ENCODE data around the gene METTL1. TPM values are rescaled to one million over a fixed set of nuclear protein-coding genes. Genes with fewer than 3 reads are reported as not detected.

Gene METTL1
- total and polyA plus RNA-seq, 2 donors from 2014 or later: 23.4 to 69.4 TPM

- DNase-seq (peak in 4 of 5 donors; percentile 67 to 79 (median 74)), FAIRE-seq (no peak)
- H3K9ac ChIP-seq (ENCODE audit: low read length in 3 of 3): no peak within 1 kb of the TSS
- no peaks in the 10 kb centered on the region for H3K36me3 ChIP-seq (ENCODE audit: control insufficient read depth in 2 of 3, insufficient read depth in 3 of 3, low read length in 3 of 3)
- peaks cover 37% of the 10 kb centered on the region for H3K27me3 ChIP-seq (ENCODE audit: control insufficient read depth, insufficient read depth, low read length)
- no peaks in the 10 kb centered on the region for H3K9me3 ChIP-seq (ENCODE audit: control insufficient read depth in 2 of 3, insufficient read depth in 1 of 3, low read length in 3 of 3)
- no peak within 1 kb of the TSS for H3K27ac ChIP-seq (ENCODE audit: low read depth in 2 of 2, low read length in 2 of 2)
- no peak for TF ChIP-seq CTCF (IDR thresholded peaks at IDR 0.05; ENCODE audit: borderline replicate concordance, extremely low read depth, insufficient read depth)
- peaks cover 0 to 7% (median 4%) of the 10 kb centered on the region in 3 donors for H3K4me1 ChIP-seq (ENCODE audit: control insufficient read depth in 2 of 3, insufficient read depth in 2 of 3, low read depth in 1 of 3, low read length in 3 of 3)
- intact Hi-C loops (cut with DNase I): no loop called here
- no peak within 1 kb of the TSS for H3K4me3 ChIP-seq (ENCODE audit: low read length in 3 of 3)
Measured at GRCh38 chr12:57738661-57739237, 33.2 kb downstream of the METTL1 start, which contains the start of gene AGAP2. Gene AGAP2 (minus strand): TSS chr12:57738742. CDS start chr12:57738246, 496 bp downstream.

DNA sequence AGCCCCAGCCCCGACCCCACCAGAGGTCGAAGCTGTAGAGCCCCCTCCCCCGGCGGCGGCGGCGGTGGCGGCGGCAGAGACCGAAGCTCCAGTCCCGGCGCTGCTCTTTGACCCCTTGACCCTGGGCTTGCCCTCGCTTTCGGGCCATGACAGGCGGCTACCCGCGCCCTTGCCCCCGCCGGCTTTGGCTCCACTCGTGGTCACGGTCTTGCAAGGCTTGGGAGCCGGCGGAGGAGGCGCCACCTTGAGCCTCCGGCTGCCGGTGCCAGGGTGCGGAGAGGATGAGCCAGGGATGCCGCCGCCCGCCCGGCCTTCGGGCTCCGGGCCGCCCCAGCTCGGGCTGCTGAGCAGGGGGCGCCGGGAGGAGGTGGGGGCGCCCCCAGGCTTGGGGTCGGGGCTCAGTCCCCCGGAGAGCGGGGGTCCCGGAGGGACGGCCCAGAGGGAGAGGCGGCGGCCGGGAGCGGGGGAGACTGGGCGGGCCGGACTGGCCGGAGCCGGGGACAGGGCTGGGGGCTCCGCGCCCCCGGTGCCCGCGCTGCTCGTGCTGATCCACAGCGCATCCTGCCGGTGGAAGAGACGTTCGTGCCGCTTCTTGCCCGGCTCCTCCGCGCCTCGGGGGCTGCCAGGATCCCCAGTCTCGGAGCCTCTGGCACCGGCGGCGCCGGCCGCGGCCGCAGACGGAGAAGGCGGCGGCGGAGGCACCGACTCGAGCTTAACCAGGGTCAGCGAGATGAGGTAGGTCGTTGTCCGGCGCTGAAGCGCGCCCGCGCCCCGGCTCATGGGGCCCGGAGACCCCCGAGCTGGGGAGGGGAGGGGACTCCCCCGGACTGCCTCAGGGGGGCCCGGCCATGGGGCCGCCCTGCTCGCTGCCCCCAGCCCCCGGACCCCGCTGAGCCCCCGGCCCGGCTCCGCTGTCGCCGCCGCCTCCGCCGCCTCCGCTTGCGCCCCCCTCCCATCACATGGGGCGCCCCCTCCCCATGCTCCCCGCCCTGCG is 34.1 kb downstream of the METTL1 start:
- no peak for FAIRE-seq
- intact Hi-C loops (cut with DNase I): no loop called here
- peak in 3 of 5 donors; percentile 34 to 77 (median 66) for DNase-seq
- H3K4me1 ChIP-seq (ENCODE audit: control insufficient read depth in 2 of 3, insufficient read depth in 2 of 3, low read depth in 1 of 3, low read length in 3 of 3): peaks cover 0 to 7% (median 4%) of the 10 kb centered on the region in 3 donors
- H3K36me3 ChIP-seq (ENCODE audit: control insufficient read depth in 2 of 3, insufficient read depth in 3 of 3, low read length in 3 of 3): no peaks in the 10 kb centered on the region
- no peak overlapping the region for H3K9ac ChIP-seq (ENCODE audit: low read length in 3 of 3)
- H3K27me3 ChIP-seq (ENCODE audit: control insufficient read depth, insufficient read depth, low read length): peaks cover 45% of the 10 kb centered on the region
- TF ChIP-seq CTCF (IDR thresholded peaks at IDR 0.05; ENCODE audit: borderline replicate concordance, extremely low read depth, insufficient read depth): no peak
- no peak overlapping the region for H3K4me3 ChIP-seq (ENCODE audit: low read length in 3 of 3)
- no peaks in the 10 kb centered on the region for H3K9me3 ChIP-seq (ENCODE audit: control insufficient read depth in 2 of 3, insufficient read depth in 1 of 3, low read length in 3 of 3)
- H3K27ac ChIP-seq (ENCODE audit: low read depth in 2 of 2, low read length in 2 of 2): no peak overlapping the region

GRCh38 chr12:57736741-57737466 is 35.0 kb downstream of the METTL1 start:
- TF ChIP-seq CTCF (IDR thresholded peaks at IDR 0.05; ENCODE audit: borderline replicate concordance, extremely low read depth, insufficient read depth): no peak
- DNase-seq (no peak), FAIRE-seq (no peak)
- H3K36me3 ChIP-seq (ENCODE audit: control insufficient read depth in 2 of 3, insufficient read depth in 3 of 3, low read length in 3 of 3): no peaks in the 10 kb centered on the region
- H3K27ac ChIP-seq (ENCODE audit: low read depth in 2 of 2, low read length in 2 of 2): no peak overlapping the region
- intact Hi-C loops (cut with DNase I): no loop called here
- peaks cover 45% of the 10 kb centered on the region for H3K27me3 ChIP-seq (ENCODE audit: control insufficient read depth, insufficient read depth, low read length)
- H3K4me3 ChIP-seq (ENCODE audit: low read length in 3 of 3): no peak overlapping the region
- no peaks in the 10 kb centered on the region for H3K9me3 ChIP-seq (ENCODE audit: control insufficient read depth in 2 of 3, insufficient read depth in 1 of 3, low read length in 3 of 3)
- peaks cover 0 to 7% (median 4%) of the 10 kb centered on the region in 3 donors for H3K4me1 ChIP-seq (ENCODE audit: control insufficient read depth in 2 of 3, insufficient read depth in 2 of 3, low read depth in 1 of 3, low read length in 3 of 3)
- H3K9ac ChIP-seq (ENCODE audit: low read length in 3 of 3): no peak overlapping the region
